GM23338 (cell line): ENCODE results near the gene MPPED2. TPM values are rescaled to one million over a fixed set of nuclear protein-coding genes. Genes with fewer than 3 reads are reported as not detected.

Experiments
- ATAC-seq: fragments of 200-7000 bp; cut with Tn5 transposase; 3 replicates; pipeline ENCODE4 v1.9.1; 2020
- DNase-seq: peaks from one replicate; pipeline ENCODE4 v3.0.0-alpha.2; 2015; ENCODE audit warnings: low spot score
- H2AFZ ChIP-seq: fragments of 200-600 bp; sonication (generic); 2 replicates; pipeline ENCODE4 v1.8.0; 2016; ENCODE audit warnings: antibody characterized with exemption, mild to moderate bottlenecking, moderate library complexity
- H3F3A ChIP-seq: fragments of 200-600 bp; sonication (generic); replicated peaks from 2 replicates; pipeline ENCODE4 v1.8.0; 2017; ENCODE audit warnings: antibody characterized with exemption, mixed run types, low read depth
- H3K27ac ChIP-seq: fragments of 200-600 bp; sonication (generic); 2 replicates; pipeline ENCODE4 v1.6.1; 2016; ENCODE audit warnings: low read depth
- H3K27me3 ChIP-seq: fragments of 200-600 bp; sonication (generic); 2 replicates; pipeline ENCODE4 v1.8.0; 2016; ENCODE audit warnings: mild to moderate bottlenecking, mixed run types, moderate library complexity; ENCODE audit not compliant: insufficient read depth
- H3K36me3 ChIP-seq: fragments of 200-600 bp; sonication (generic); 2 replicates; pipeline ENCODE4 v1.8.0; 2016; ENCODE audit warnings: mild to moderate bottlenecking; ENCODE audit not compliant: insufficient read depth
- H3K4me1 ChIP-seq: fragments of 200-600 bp; sonication (generic); 2 replicates; pipeline ENCODE4 v1.8.0; 2016; ENCODE audit warnings: mild to moderate bottlenecking, moderate library complexity; ENCODE audit not compliant: insufficient read depth
- H3K4me2 ChIP-seq: fragments of 200-600 bp; sonication (generic); 2 replicates; pipeline ENCODE4 v1.7.1; 2017; ENCODE audit warnings: mixed run types
- H3K4me3 ChIP-seq: fragments of 200-600 bp; sonication (generic); 2 replicates; pipeline ENCODE4 v1.6.1; 2016; ENCODE audit warnings: mixed run types
- H3K79me2 ChIP-seq: fragments of 200-600 bp; sonication (generic); replicated peaks from 2 replicates; pipeline ENCODE4 v1.8.0; 2017; ENCODE audit warnings: mild to moderate bottlenecking; ENCODE audit not compliant: insufficient read depth
- H3K9me2 ChIP-seq: fragments of 200-600 bp; sonication (generic); 2 replicates; pipeline ENCODE4 v1.8.0; 2017; ENCODE audit not compliant: insufficient read depth
- H4K20me1 ChIP-seq: fragments of 200-600 bp; sonication (generic); replicated peaks from 2 replicates; pipeline ENCODE4 v1.8.0; 2017; ENCODE audit warnings: mild to moderate bottlenecking; ENCODE audit not compliant: insufficient read depth
- H3K27ac Mint-ChIP-seq: 2 replicates; pipeline ENCODE4 v1.8.0; 2020; ENCODE audit warnings: inconsistent platforms, mild to moderate bottlenecking, moderate library complexity, mixed read lengths
- H3K27me3 Mint-ChIP-seq: 3 replicates; pipeline ENCODE4 v1.8.0; 2022; ENCODE audit warnings: low read depth, mild to moderate bottlenecking, moderate library complexity, mixed read lengths, inconsistent platforms; ENCODE audit not compliant: insufficient read depth, poor library complexity
- H3K36me3 Mint-ChIP-seq: 3 replicates; pipeline ENCODE4 v1.8.0; 2021; ENCODE audit warnings: low read depth, mild to moderate bottlenecking, inconsistent platforms, moderate library complexity, mixed read lengths
- H3K4me1 Mint-ChIP-seq: 3 replicates; pipeline ENCODE4 v1.8.0; 2020; ENCODE audit warnings: mild to moderate bottlenecking, inconsistent platforms, mixed read lengths
- H3K4me3 Mint-ChIP-seq: 3 replicates; pipeline ENCODE4 v1.8.0; 2021; ENCODE audit warnings: moderate library complexity, mild to moderate bottlenecking, inconsistent platforms, mixed read lengths
- H3K9me3 Mint-ChIP-seq: 3 replicates; pipeline ENCODE4 v1.8.0; 2020; ENCODE audit warnings: moderate library complexity, mild to moderate bottlenecking, inconsistent platforms, mixed read lengths
- CREB1 ChIP-seq: fragments of 250-450 bp; sonication (Bioruptor Pico); IDR thresholded peaks from 2 replicates; pipeline ENCODE4 v1.5.0; 2020; ENCODE audit warnings: low read depth, mild to moderate bottlenecking, moderate library complexity
- EZH2 ChIP-seq: fragments of 200-600 bp; sonication (generic); IDR thresholded peaks from one replicate; pipeline ENCODE4 v1.8.0; 2017; ENCODE audit warnings: antibody characterized with exemption, mild to moderate bottlenecking, low read depth; ENCODE audit not compliant: unreplicated experiment
- EZH2phosphoT487 ChIP-seq: fragments of 200-600 bp; sonication (generic); IDR thresholded peaks from one replicate; pipeline ENCODE4 v1.8.1; 2018; ENCODE audit warnings: antibody characterized with exemption; ENCODE audit not compliant: unreplicated experiment
- JUNB ChIP-seq: IDR thresholded peaks from one replicate; pipeline ENCODE4 v1.6.1; 2016; ENCODE audit warnings: antibody characterized with exemption; ENCODE audit not compliant: unreplicated experiment
- NANOG ChIP-seq: IDR thresholded peaks from 2 replicates; pipeline ENCODE4 v1.6.1; 2016; ENCODE audit warnings: antibody characterized with exemption, borderline replicate concordance
- POLR2AphosphoS5 ChIP-seq: IDR thresholded peaks from 2 replicates; pipeline ENCODE4 v1.6.1; 2016; ENCODE audit warnings: antibody characterized with exemption, low read depth
- STAT1 ChIP-seq: IDR thresholded peaks from one replicate; pipeline ENCODE4 v1.6.1; 2016; ENCODE audit warnings: antibody characterized with exemption; ENCODE audit not compliant: unreplicated experiment
- ZNF114 ChIP-seq: fragments of 250-450 bp; sonication (Bioruptor Pico); IDR thresholded peaks from 2 replicates; pipeline ENCODE4 v1.5.0; 2020; ENCODE audit warnings: mild to moderate bottlenecking, moderate library complexity
- ZNF331 ChIP-seq: fragments of 250-450 bp; sonication (Bioruptor Pico); IDR thresholded peaks from 2 replicates; pipeline ENCODE4 v1.5.0; 2020; ENCODE audit warnings: low read depth, mild to moderate bottlenecking, moderate library complexity
- polyA plus RNA-seq: library from polyadenylated mRNA; unstranded; fragments of >200 nt; fragmentation: Nextera tagmentation; extraction: Ambion mirVana; gene quantifications from 2 replicates; pipeline ENCODE4 v1.2.1, GENCODE V29; 2016
- total RNA-seq: library from RNA; depleted of rRNA; stranded (reverse); fragments of >200 nt; shearing (Covaris generic); gene quantifications from 2 replicates; pipeline ENCODE4 v1.2.3, GENCODE V29; 2014
- TF ChIP-seq, protein P1 (sequence below): IDR thresholded peaks from one replicate; pipeline ENCODE4 v1.6.1; 2018; ENCODE audit warnings: antibody characterized with exemption; ENCODE audit not compliant: unreplicated experiment
- TF ChIP-seq, protein P2 (sequence below): IDR thresholded peaks from 2 replicates; pipeline ENCODE4 v1.6.1; 2016; ENCODE audit warnings: antibody characterized with exemption

The MPPED2 gene
- total and polyA plus RNA-seq, 2 experiments from 2014 or later: 4.4 to 6.8 TPM

DNA sequence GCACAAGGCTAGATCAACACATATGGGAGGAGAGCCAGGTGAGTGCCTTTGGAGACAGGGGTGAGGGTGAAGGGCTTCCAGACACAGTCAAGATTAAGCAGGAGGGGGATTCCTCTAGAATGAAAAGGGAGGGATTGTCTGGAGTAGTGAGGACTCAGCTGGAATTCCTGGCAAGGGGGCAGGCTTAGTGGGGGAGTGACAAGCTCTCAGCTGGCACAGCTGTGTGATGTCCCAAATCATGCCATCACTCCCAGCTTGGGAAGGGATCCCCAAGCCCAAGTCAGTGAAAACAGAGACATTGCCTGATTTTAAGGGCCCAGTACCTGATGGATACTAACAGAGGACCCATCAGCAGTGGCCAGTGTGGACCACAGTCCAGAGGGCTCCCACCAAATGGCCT lies 119.0 kb downstream of the MPPED2 start (continued):
- TF ChIP-seq, protein P1, sequence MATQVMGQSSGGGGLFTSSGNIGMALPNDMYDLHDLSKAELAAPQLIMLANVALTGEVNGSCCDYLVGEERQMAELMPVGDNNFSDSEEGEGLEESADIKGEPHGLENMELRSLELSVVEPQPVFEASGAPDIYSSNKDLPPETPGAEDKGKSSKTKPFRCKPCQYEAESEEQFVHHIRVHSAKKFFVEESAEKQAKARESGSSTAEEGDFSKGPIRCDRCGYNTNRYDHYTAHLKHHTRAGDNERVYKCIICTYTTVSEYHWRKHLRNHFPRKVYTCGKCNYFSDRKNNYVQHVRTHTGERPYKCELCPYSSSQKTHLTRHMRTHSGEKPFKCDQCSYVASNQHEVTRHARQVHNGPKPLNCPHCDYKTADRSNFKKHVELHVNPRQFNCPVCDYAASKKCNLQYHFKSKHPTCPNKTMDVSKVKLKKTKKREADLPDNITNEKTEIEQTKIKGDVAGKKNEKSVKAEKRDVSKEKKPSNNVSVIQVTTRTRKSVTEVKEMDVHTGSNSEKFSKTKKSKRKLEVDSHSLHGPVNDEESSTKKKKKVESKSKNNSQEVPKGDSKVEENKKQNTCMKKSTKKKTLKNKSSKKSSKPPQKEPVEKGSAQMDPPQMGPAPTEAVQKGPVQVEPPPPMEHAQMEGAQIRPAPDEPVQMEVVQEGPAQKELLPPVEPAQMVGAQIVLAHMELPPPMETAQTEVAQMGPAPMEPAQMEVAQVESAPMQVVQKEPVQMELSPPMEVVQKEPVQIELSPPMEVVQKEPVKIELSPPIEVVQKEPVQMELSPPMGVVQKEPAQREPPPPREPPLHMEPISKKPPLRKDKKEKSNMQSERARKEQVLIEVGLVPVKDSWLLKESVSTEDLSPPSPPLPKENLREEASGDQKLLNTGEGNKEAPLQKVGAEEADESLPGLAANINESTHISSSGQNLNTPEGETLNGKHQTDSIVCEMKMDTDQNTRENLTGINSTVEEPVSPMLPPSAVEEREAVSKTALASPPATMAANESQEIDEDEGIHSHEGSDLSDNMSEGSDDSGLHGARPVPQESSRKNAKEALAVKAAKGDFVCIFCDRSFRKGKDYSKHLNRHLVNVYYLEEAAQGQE: no peak
- TF ChIP-seq ZNF114 (CRISPR knock-in tag) (no peak), CREB1 (no peak)

DNA sequence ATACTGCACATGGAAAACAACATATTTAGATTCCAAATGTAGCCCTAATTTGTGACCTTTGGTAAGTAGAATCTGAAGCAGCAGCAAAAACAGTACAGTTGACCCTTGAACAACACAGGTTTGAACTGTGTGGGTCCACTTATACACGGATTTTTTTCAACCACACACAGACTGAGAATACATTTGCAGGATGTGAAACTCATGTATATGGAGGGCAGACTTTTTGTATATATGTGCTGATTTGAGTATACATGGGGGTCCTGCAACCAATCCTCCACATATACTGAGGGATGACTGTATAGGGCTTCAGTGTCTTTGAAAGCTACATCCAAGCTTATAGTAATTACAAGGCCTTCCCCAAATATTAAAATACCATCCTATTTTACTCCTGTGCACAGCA lies 120.5 kb downstream of the MPPED2 start:
- ATAC-seq (no peak), DNase-seq (no peak)
- Mint-ChIP-seq H3K36me3 (no peaks in the 10 kb centered on the region), H3K9me3 (no peaks in the 10 kb centered on the region), H3K27ac (no peak overlapping the region), H3K27me3 (peaks cover 3% of the 10 kb centered on the region), H3K4me1 (peaks cover 31% of the 10 kb centered on the region), H3K4me3 (no peak overlapping the region)
- Histone ChIP-seq H4K20me1 (no peaks in the 10 kb centered on the region), H3K4me2 (no peak overlapping the region), H3F3A (no peaks in the 10 kb centered on the region), H3K36me3 (no peaks in the 10 kb centered on the region), H3K4me1 (peaks cover 34% of the 10 kb centered on the region), H3K27me3 (no peaks in the 10 kb centered on the region), H3K9me2 (0 out of 2 replicates have a peak, but pooled peaks cover under 1% of the 10 kb centered on the region), H3K79me2 (no peaks in the 10 kb centered on the region), H2AFZ (no peak overlapping the region), H3K4me3 (no peak overlapping the region), H3K27ac (no peak overlapping the region)
- no peak for TF ChIP-seq NANOG
- no peak for TF ChIP-seq CREB1

DNA sequence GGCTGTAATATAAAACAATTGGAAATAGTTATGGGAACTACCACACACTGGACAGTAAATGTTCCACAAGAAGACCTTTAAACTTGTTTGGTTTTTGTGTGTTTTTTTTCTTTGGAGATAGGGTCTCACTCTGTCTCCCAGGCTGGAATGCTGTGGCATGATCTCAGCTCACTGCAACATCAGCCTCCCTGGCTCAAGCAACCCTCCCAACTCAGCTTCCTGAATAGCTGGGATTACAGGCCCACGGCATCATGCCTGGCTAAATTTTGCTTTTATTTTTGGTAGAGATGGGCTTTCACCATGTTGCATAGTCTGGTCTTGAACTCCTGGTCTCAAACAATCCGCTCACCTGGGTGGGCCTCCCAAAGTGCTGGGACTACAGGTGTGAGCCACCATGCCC lies 121.0 kb downstream of the MPPED2 start:
- ATAC-seq (no peak), DNase-seq (no peak)
- no peaks in the 10 kb centered on the region for H3K36me3 Mint-ChIP-seq
- Histone ChIP-seq H3K27me3 (no peaks in the 10 kb centered on the region), H2AFZ (no peak overlapping the region), H3K79me2 (no peaks in the 10 kb centered on the region), H4K20me1 (no peaks in the 10 kb centered on the region), H3K4me3 (no peak overlapping the region), H3K4me2 (no peak overlapping the region), H3K27ac (no peak overlapping the region), H3K36me3 (no peaks in the 10 kb centered on the region), H3F3A (no peaks in the 10 kb centered on the region), H3K9me2 (no peaks in the 10 kb centered on the region), H3K4me1 (peaks cover 34% of the 10 kb centered on the region)
- H3K9me3 Mint-ChIP-seq: no peaks in the 10 kb centered on the region
- no peak overlapping the region for H3K27ac Mint-ChIP-seq
- peaks cover 3% of the 10 kb centered on the region for H3K27me3 Mint-ChIP-seq
- H3K4me1 Mint-ChIP-seq: peaks cover 31% of the 10 kb centered on the region
- H3K4me3 Mint-ChIP-seq: no peak overlapping the region
- no peak for TF ChIP-seq STAT1
- no peak for TF ChIP-seq JUNB
- no peak for TF ChIP-seq ZNF331 (CRISPR knock-in tag)
- TF ChIP-seq EZH2: no peak
- TF ChIP-seq CREB1: no peak
- TF ChIP-seq, protein P1: no peak
- TF ChIP-seq, protein P2, sequence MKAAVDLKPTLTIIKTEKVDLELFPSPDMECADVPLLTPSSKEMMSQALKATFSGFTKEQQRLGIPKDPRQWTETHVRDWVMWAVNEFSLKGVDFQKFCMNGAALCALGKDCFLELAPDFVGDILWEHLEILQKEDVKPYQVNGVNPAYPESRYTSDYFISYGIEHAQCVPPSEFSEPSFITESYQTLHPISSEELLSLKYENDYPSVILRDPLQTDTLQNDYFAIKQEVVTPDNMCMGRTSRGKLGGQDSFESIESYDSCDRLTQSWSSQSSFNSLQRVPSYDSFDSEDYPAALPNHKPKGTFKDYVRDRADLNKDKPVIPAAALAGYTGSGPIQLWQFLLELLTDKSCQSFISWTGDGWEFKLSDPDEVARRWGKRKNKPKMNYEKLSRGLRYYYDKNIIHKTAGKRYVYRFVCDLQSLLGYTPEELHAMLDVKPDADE: no peak
- no peak for TF ChIP-seq POLR2AphosphoS5
- TF ChIP-seq EZH2phosphoT487: no peak
- TF ChIP-seq ZNF114 (CRISPR knock-in tag): no peak
